Ishikawa (cell line): Measurements from ENCODE around the gene KLF13.

Experiments
- CEBPB ChIP-seq: IDR thresholded peaks from 2 replicates; pipeline ENCODE4 v1.6.1; 2012
- CREB1 ChIP-seq: IDR thresholded peaks from 2 replicates; pipeline ENCODE4 v1.6.1; 2012; ENCODE audit warnings: low read depth
- EGR1 ChIP-seq: IDR thresholded peaks from 2 replicates; pipeline ENCODE4 v1.6.1; 2012
- EP300 ChIP-seq: IDR thresholded peaks from 2 replicates; pipeline ENCODE4 v1.6.1; 2012; ENCODE audit warnings: borderline replicate concordance
- FOXM1 ChIP-seq: IDR thresholded peaks from 2 replicates; pipeline ENCODE4 v1.6.1; 2012; ENCODE audit warnings: low read depth, borderline replicate concordance
- MAX ChIP-seq: IDR thresholded peaks from 2 replicates; pipeline ENCODE4 v1.6.1; 2012
- NFIC ChIP-seq: IDR thresholded peaks from 2 replicates; pipeline ENCODE4 v1.6.1; 2012
- RAD21 ChIP-seq: IDR thresholded peaks from 2 replicates; pipeline ENCODE4 v1.6.1; 2012; ENCODE audit warnings: low read depth
- REST ChIP-seq: IDR thresholded peaks from 2 replicates; pipeline ENCODE4 v1.6.1; 2012; ENCODE audit warnings: low read depth, mild to moderate bottlenecking
- TAF1 ChIP-seq: IDR thresholded peaks from 2 replicates; pipeline ENCODE4 v1.6.1; 2012; ENCODE audit warnings: low read depth, mild to moderate bottlenecking
- TCF12 ChIP-seq: IDR thresholded peaks from 2 replicates; pipeline ENCODE4 v1.6.1; 2012; ENCODE audit warnings: low read depth
- TEAD4 ChIP-seq: IDR thresholded peaks from 2 replicates; pipeline ENCODE4 v1.6.1; 2012
- YY1 ChIP-seq: IDR thresholded peaks from 2 replicates; pipeline ENCODE4 v1.6.1; 2012; ENCODE audit warnings: low read depth
- ZBTB7A ChIP-seq: IDR thresholded peaks from 2 replicates; pipeline ENCODE4 v1.6.1; 2012; ENCODE audit warnings: low read depth

The KLF13 gene

GRCh38 chr15:31306426-31307269 lies 20.0 kb upstream of the KLF13 start:
- TF ChIP-seq REST: no peak
- no peak for TF ChIP-seq CREB1
- TF ChIP-seq NFIC: no peak
- no peak for TF ChIP-seq EGR1
- TF ChIP-seq FOXM1: no peak
- TF ChIP-seq YY1: no peak
- no peak for TF ChIP-seq MAX
- TF ChIP-seq TCF12: no peak

- TF ChIP-seq NFIC (no peak), TAF1 (no peak), ZBTB7A (no peak), FOXM1 (no peak), CREB1 (no peak), RAD21 (no peak)
Measured at GRCh38 chr15:31307270-31308184, 19.1 kb upstream of the KLF13 start.

GRCh38 chr15:31308185-31308639 lies 18.4 kb upstream of the KLF13 start:
- no peak for TF ChIP-seq MAX
- no peak for TF ChIP-seq YY1
- no peak for TF ChIP-seq CEBPB
- no peak for TF ChIP-seq TCF12
- no peak for TF ChIP-seq NFIC
- TF ChIP-seq ZBTB7A: no peak
- TF ChIP-seq TAF1: no peak
- no peak for TF ChIP-seq FOXM1
- TF ChIP-seq EP300: no peak
- TF ChIP-seq RAD21: no peak
- no peak for TF ChIP-seq EGR1

GRCh38 chr15:31309893-31310606 lies 16.6 kb upstream of the KLF13 start:
- TF ChIP-seq TEAD4 (no peak), FOXM1 (no peak), TAF1 (no peak), TCF12 (no peak), CREB1 (no peak), REST (no peak), ZBTB7A (no peak), NFIC (no peak), YY1 (no peak)

- TF ChIP-seq TAF1 (no peak), CEBPB (no peak), ZBTB7A (no peak), RAD21 (no peak), TCF12 (no peak)
Measured at GRCh38 chr15:31311735-31312619, 14.7 kb upstream of the KLF13 start.
